Endodermal cell (in vitro differentiated cells): ENCODE results near the gene COL5A1. TPM values are rescaled to one million over a fixed set of nuclear protein-coding genes. Genes with fewer than 3 reads are reported as not detected.
A peak's percentile ranks its signal among the peaks of the same experiment; 100 is the strongest.

Experiments
- DNase-seq: peaks from one replicate; pipeline ENCODE4 v3.0.0-alpha.2; 2017
- H3K27ac ChIP-seq: 2 replicates; pipeline ENCODE4 v1.5.1; 2013; ENCODE audit warnings: mild to moderate bottlenecking, low read depth, low read length, moderate library complexity
- H3K27me3 ChIP-seq: 2 replicates; pipeline ENCODE4 v1.6.1; 2013; ENCODE audit warnings: mild to moderate bottlenecking, low read length, moderate library complexity; ENCODE audit not compliant: insufficient read depth, control insufficient read depth, poor library complexity, severe bottlenecking
- H3K36me3 ChIP-seq: 2 replicates; pipeline ENCODE4 v1.7.0; 2013; ENCODE audit warnings: mild to moderate bottlenecking, low read length, moderate library complexity; ENCODE audit not compliant: control insufficient read depth, insufficient read depth
- H3K4me1 ChIP-seq: one replicate; pipeline ENCODE4 v1.7.0; 2013; ENCODE audit warnings: low read length; ENCODE audit not compliant: control insufficient read depth, insufficient read depth
- H3K4me3 ChIP-seq: 2 replicates; pipeline ENCODE4 v1.5.1; 2013; ENCODE audit warnings: mild to moderate bottlenecking, low read length, moderate library complexity
- H3K9ac ChIP-seq: 2 replicates; pipeline ENCODE4 v1.6.1; 2013; ENCODE audit warnings: mild to moderate bottlenecking, low read length, moderate library complexity; ENCODE audit not compliant: poor library complexity, severe bottlenecking; ENCODE audit errors: extremely low read depth
- H3K9me3 ChIP-seq: 2 replicates; pipeline ENCODE4 v1.6.1; 2013; ENCODE audit warnings: mild to moderate bottlenecking, low read length, moderate library complexity; ENCODE audit not compliant: control insufficient read depth
- H3K27ac Mint-ChIP-seq: 2 replicates; pipeline ENCODE4 v1.8.0; 2020; ENCODE audit warnings: mixed read lengths
- H3K27me3 Mint-ChIP-seq: 2 replicates; pipeline ENCODE4 v1.8.0; 2021; ENCODE audit warnings: mild to moderate bottlenecking, mixed read lengths; ENCODE audit not compliant: insufficient read depth
- H3K36me3 Mint-ChIP-seq: 2 replicates; pipeline ENCODE4 v1.8.0; 2020; ENCODE audit warnings: low read depth, mixed read lengths
- H3K4me1 Mint-ChIP-seq: 2 replicates; pipeline ENCODE4 v1.8.0; 2020; ENCODE audit warnings: mixed read lengths
- H3K4me3 Mint-ChIP-seq: 2 replicates; pipeline ENCODE4 v1.8.0; 2020; ENCODE audit warnings: mild to moderate bottlenecking, moderate library complexity, mixed read lengths
- H3K9me3 Mint-ChIP-seq: 2 replicates; pipeline ENCODE4 v1.8.0; 2020; ENCODE audit warnings: mild to moderate bottlenecking, mixed read lengths
- WGBS, 2 experiments: methylation state at CpG; one replicate each; pipeline versions ENCODE4 v1.1.5 to v1.1.7; 2013; ENCODE audit warnings: missing lambda C conversion rate in 2 of 2, mixed read lengths in 1 of 2; ENCODE audit not compliant: insufficient coverage in 1 of 2, insufficient read length in 1 of 2; 5-methylcytosine and 5-hydroxymethylcytosine counted together
- total RNA-seq, 2 donors: library from RNA; stranded (reverse); fragmentation: NEBNext Ultra II Directional in 1 of 2; extraction: Animal tissue kit (Norgen Biotek cat#: 25700) in 1 of 2; gene quantifications; 2 replicates in 1 of 2; 3 replicates in 1 of 2; pipeline ENCODE4 v1.2.1, GENCODE V29; 2021
- TF ChIP-seq, protein P1 (sequence below): fragments of 200-600 bp; sonication (generic); conservative IDR thresholded peaks from 2 replicates; pipeline ENCODE4 v1.5.0; 2021; ENCODE audit warnings: antibody characterized with exemption, mild to moderate bottlenecking

Gene COL5A1
- total RNA-seq, 2 donors from 2014 or later, result 65.3 to 76.6 TPM

DNA sequence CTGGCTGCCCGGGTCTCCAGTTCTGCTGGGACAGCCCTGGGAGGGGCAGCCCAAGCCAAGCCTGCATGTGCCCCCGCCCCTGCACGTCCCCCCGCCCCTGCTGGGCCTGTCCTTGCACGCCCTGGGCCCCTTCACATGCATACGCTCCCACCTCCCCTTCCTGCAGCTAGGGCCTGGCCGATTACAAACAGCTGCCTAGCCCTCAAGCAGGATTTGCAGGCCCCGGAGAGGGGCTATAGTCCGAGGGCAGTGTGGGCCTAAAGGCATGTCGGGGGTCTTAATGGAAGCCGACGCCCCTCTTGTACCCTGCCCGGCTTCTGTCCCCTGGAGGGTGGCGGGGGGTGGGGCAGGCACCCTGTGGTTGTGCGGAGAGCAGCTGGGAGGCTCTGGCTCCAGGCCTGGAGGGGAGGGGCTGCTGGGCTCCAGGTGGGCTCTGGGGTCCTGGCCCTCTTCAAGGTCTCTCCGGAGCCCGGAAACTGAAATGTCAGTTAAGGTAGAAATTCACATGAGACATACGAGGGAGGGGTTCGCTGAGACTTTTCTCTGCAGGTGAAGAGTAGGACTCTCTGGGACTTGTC lies 16.9 kb downstream of the COL5A1 start:
- peak; percentile 67 for DNase-seq
- TF ChIP-seq, protein P1, sequence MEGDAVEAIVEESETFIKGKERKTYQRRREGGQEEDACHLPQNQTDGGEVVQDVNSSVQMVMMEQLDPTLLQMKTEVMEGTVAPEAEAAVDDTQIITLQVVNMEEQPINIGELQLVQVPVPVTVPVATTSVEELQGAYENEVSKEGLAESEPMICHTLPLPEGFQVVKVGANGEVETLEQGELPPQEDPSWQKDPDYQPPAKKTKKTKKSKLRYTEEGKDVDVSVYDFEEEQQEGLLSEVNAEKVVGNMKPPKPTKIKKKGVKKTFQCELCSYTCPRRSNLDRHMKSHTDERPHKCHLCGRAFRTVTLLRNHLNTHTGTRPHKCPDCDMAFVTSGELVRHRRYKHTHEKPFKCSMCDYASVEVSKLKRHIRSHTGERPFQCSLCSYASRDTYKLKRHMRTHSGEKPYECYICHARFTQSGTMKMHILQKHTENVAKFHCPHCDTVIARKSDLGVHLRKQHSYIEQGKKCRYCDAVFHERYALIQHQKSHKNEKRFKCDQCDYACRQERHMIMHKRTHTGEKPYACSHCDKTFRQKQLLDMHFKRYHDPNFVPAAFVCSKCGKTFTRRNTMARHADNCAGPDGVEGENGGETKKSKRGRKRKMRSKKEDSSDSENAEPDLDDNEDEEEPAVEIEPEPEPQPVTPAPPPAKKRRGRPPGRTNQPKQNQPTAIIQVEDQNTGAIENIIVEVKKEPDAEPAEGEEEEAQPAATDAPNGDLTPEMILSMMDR, result no peak
- Mint-ChIP-seq H3K4me3 (no peak overlapping the region), H3K36me3 (peaks cover 33% of the 10 kb centered on the region), H3K27me3 (no peaks in the 10 kb centered on the region), H3K4me1 (peaks cover 1% of the 10 kb centered on the region), H3K27ac (no peak overlapping the region), H3K9me3 (peaks cover 17% of the 10 kb centered on the region)
- Histone ChIP-seq H3K27ac (no peak overlapping the region), H3K9me3 (peaks cover 16% of the 10 kb centered on the region), H3K36me3 (peaks cover 10% of the 10 kb centered on the region), H3K4me1 (no peaks in the 10 kb centered on the region), H3K27me3 (no peaks in the 10 kb centered on the region), H3K4me3 (no peak overlapping the region), H3K9ac (no peak overlapping the region)
- WGBS, 2 experiments, result 57 to 63% methylated on average over 7 to 19 of the region's 19 CpGs

DNA sequence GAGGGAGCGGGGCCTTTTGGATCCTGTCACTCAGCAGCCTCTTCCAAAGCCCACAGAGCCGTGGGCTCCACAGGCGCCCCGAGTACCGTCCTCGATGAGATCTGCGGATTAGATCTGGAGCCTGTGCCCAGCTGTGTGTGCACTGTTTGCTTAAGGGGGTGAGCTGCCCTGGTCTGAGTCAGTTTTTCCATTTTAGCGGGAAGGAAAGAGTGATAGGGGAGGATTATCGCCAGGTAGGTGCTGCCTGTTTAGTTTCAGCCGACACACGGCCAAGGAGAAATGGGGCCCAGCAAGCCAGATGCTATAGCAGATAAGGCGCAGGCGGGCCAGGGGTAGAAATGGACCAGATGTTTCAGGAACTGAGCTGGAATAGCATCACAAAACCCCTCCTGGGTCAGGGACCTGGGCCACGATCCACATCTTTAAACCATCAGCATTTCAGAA lies 18.1 kb downstream of the COL5A1 start:
- H3K27me3 Mint-ChIP-seq, result no peaks in the 10 kb centered on the region
- H3K27ac Mint-ChIP-seq, result no peak overlapping the region
- Histone ChIP-seq H3K27ac (no peak overlapping the region), H3K36me3 (peaks cover 10% of the 10 kb centered on the region), H3K27me3 (no peaks in the 10 kb centered on the region), H3K9ac (no peak overlapping the region), H3K4me1 (no peaks in the 10 kb centered on the region), H3K9me3 (peaks cover 16% of the 10 kb centered on the region), H3K4me3 (no peak overlapping the region)
- H3K4me3 Mint-ChIP-seq, result no peak overlapping the region
- TF ChIP-seq, protein P1, result no peak
- 90 to 97% methylated on average over 13 to 14 of the region's 14 CpGs for WGBS, 2 experiments
- H3K4me1 Mint-ChIP-seq, result peaks cover 1% of the 10 kb centered on the region
- DNase-seq, result no peak
- H3K36me3 Mint-ChIP-seq, result peaks cover 38% of the 10 kb centered on the region
- H3K9me3 Mint-ChIP-seq, result peaks cover 17% of the 10 kb centered on the region

DNA sequence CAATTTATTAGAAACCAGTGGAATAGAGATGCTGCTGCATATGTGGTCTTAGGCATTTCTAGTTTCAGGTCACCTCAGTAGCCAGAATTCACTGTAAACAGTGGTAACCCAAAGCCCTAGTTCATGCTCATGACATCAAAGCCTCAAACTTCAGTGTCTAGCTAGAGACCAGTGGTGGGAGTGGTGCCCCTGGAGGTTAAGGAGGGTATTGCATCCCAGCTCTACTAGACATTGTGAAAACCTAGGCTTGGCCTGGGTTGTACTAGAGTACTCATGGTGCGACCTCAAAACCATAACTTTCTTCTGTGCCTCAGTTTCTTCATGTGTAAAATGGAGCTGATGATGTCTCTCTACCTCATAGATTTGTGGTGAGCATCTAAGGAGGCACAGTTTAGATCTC lies 18.8 kb downstream of the COL5A1 start:
- no peaks in the 10 kb centered on the region for H3K4me1 ChIP-seq
- peaks cover 10% of the 10 kb centered on the region for H3K36me3 ChIP-seq
- no peak overlapping the region for H3K4me3 ChIP-seq
- H3K9ac ChIP-seq, result no peak overlapping the region
- peaks cover 1% of the 10 kb centered on the region for H3K4me1 Mint-ChIP-seq
- peak; percentile 77 for DNase-seq
- TF ChIP-seq, protein P1, result peak; percentile 80
- H3K27ac Mint-ChIP-seq, result no peak overlapping the region
- no peaks in the 10 kb centered on the region for H3K27me3 ChIP-seq
- peaks cover 16% of the 10 kb centered on the region for H3K9me3 ChIP-seq
- H3K27ac ChIP-seq, result no peak overlapping the region
- peaks cover 40% of the 10 kb centered on the region for H3K36me3 Mint-ChIP-seq
- WGBS, 2 experiments, result 75 to 100% methylated on average over 1 of the region's 1 CpG
- no peaks in the 10 kb centered on the region for H3K27me3 Mint-ChIP-seq
- peaks cover 17% of the 10 kb centered on the region for H3K9me3 Mint-ChIP-seq
- H3K4me3 Mint-ChIP-seq, result no peak overlapping the region
